HepG2 (cell line): ENCODE results near the gene DNAJB11. TPM values are rescaled to one million over a fixed set of nuclear protein-coding genes. Genes with fewer than 3 reads are reported as not detected.

ENCODE experiments used
- ATF1 ChIP-seq: IDR thresholded peaks from 2 replicates; pipeline ENCODE4 v1.6.1; 2016; ENCODE audit warnings: mild to moderate bottlenecking, control low read depth
- ATF3 ChIP-seq: sonication (generic); formaldehyde crosslinking; IDR thresholded peaks from 2 replicates; pipeline ENCODE4 v1.4.0; 2020; ENCODE audit warnings: missing genetic modification reagents
- BORCS8-MEF2B ChIP-seq: sonication (generic); formaldehyde crosslinking; IDR thresholded peaks from 2 replicates; pipeline ENCODE4 v1.8.0; 2022; ENCODE audit warnings: mild to moderate bottlenecking, missing genetic modification reagents
- ELK4 ChIP-seq: sonication (generic); formaldehyde crosslinking; IDR thresholded peaks from 2 replicates; pipeline ENCODE4 v1.9.0; 2021; ENCODE audit warnings: missing genetic modification reagents, borderline replicate concordance
- HOXA3 ChIP-seq: sonication (generic); formaldehyde crosslinking; IDR thresholded peaks from 2 replicates; pipeline ENCODE4 v1.5.0; 2020; ENCODE audit warnings: missing genetic modification reagents
- LRRFIP1 ChIP-seq: sonication (generic); formaldehyde crosslinking; conservative IDR thresholded peaks from 2 replicates; pipeline ENCODE4 v1.4.0; 2020; ENCODE audit warnings: missing genetic modification reagents
- MAFK ChIP-seq, 2 experiments: IDR thresholded peaks in 1 of 2; conservative IDR thresholded peaks in 1 of 2; 2 replicates each; pipeline ENCODE4 v1.6.1; 2011; ENCODE audit warnings: improper control_type of control experiment in 2 of 2, low read length in 2 of 2
- NCOA5 ChIP-seq: sonication (generic); formaldehyde crosslinking; IDR thresholded peaks from 2 replicates; pipeline ENCODE4 v1.4.0; 2020; ENCODE audit warnings: missing genetic modification reagents
- NFAT5 ChIP-seq: sonication (generic); formaldehyde crosslinking; IDR thresholded peaks from 2 replicates; pipeline ENCODE4 v1.4.0; 2020; ENCODE audit warnings: missing genetic modification reagents
- NRL ChIP-seq: sonication (generic); formaldehyde crosslinking; IDR thresholded peaks from 2 replicates; pipeline ENCODE4 v1.5.0; 2020; ENCODE audit warnings: missing genetic modification reagents, mild to moderate bottlenecking, moderate library complexity, borderline replicate concordance
- RFXAP ChIP-seq: sonication (generic); formaldehyde crosslinking; IDR thresholded peaks from 2 replicates; pipeline ENCODE4 v1.4.0; 2020; ENCODE audit warnings: missing genetic modification reagents, borderline replicate concordance
- SMAD9 ChIP-seq: sonication (generic); formaldehyde crosslinking; IDR thresholded peaks from 2 replicates; pipeline ENCODE4 v1.5.1; 2020; ENCODE audit warnings: mild to moderate bottlenecking, missing genetic modification reagents
- UBTF ChIP-seq: sonication (generic); formaldehyde crosslinking; IDR thresholded peaks from 2 replicates; pipeline ENCODE4 v1.4.0; 2020; ENCODE audit warnings: mild to moderate bottlenecking, missing genetic modification reagents
- ZNF124 ChIP-seq: sonication (generic); formaldehyde crosslinking; IDR thresholded peaks from 2 replicates; pipeline ENCODE4 v1.4.0; 2020; ENCODE audit warnings: missing genetic modification reagents
- ZNF260 ChIP-seq: sonication (generic); formaldehyde crosslinking; IDR thresholded peaks from 2 replicates; pipeline ENCODE4 v1.4.0; 2020; ENCODE audit warnings: missing genetic modification reagents, low read depth, mild to moderate bottlenecking, borderline replicate concordance
- ZNF629 ChIP-seq: sonication (generic); formaldehyde crosslinking; conservative IDR thresholded peaks from 2 replicates; pipeline ENCODE4 v1.5.0; 2020; ENCODE audit warnings: missing genetic modification reagents
- polyA plus RNA-seq, 8 experiments: library from polyadenylated mRNA; depleted of rRNA in 3 of 8; stranded (reverse) in 7 of 8; unstranded in 1 of 8; fragments of >200 nt; fragmentation: Illumina TruSeq in 4 of 8; extraction: Trizol in 4 of 8; gene quantifications; 2 replicates each; pipeline versions ENCODE4 v1.2.1 to v1.2.3, GENCODE V29; 2011 to 2016; ENCODE audit warnings: low read depth in 4 of 8, missing spikeins in 1 of 8, mixed read lengths in 1 of 8; ENCODE audit not compliant: insufficient read depth in 1 of 8
- total RNA-seq, 5 experiments: library from RNA; depleted of rRNA; stranded (reverse); fragments of >200 nt; fragmentation: Illumina TruSeq; extraction: Trizol; gene quantifications; 2 replicates each; pipeline ENCODE4 v1.2.3, GENCODE V29; 2016; ENCODE audit warnings: low read depth in 1 of 5

DNAJB11 gene
- total and polyA plus RNA-seq, 2 of the 13 experiments (the other 11 are each of a cell fraction or from before 2014, with no cell fraction given): 41.0 to 132 TPM

GRCh38 chr3:186605561-186606545 is 35.3 kb downstream of the DNAJB11 start (continued):
- TF ChIP-seq NFAT5: no peak
- peak; percentile 70; the same call in 1 of the 2 replicates for TF ChIP-seq ATF1 (CRISPR knock-in tag)
- TF ChIP-seq HOXA3 (CRISPR knock-in tag): peak; percentile 63; the same call in 1 of the 2 replicates
- TF ChIP-seq BORCS8-MEF2B (CRISPR knock-in tag): no peak
- TF ChIP-seq ZNF124: peak; percentile 59; the same call in 1 of the 2 replicates
- peak; percentile 96 for TF ChIP-seq ATF3
- TF ChIP-seq SMAD9: no peak
- no peak for TF ChIP-seq UBTF (CRISPR knock-in tag)
- TF ChIP-seq ZNF629 (CRISPR knock-in tag): no peak
- TF ChIP-seq ELK4 (CRISPR knock-in tag): no peak
- no peak for TF ChIP-seq LRRFIP1 (CRISPR knock-in tag)
- TF ChIP-seq NCOA5 (CRISPR knock-in tag): no peak
- 0 out of 2 replicates have a peak, but pooled peaks have one; percentile 50 for TF ChIP-seq RFXAP
- TF ChIP-seq ZNF260 (CRISPR knock-in tag): no peak
- TF ChIP-seq NRL (CRISPR knock-in tag): no peak
- no peak for TF ChIP-seq MAFK (conservative IDR thresholded peaks at IDR 0.05 in 1 of 2, IDR thresholded peaks at IDR 0.05 in 1 of 2; ENCODE audit: low read length in 2 of 2)
